MM.1S (cell line): Measurements from ENCODE around the gene NUMB.

Source experiments
- CTCF ChIP-seq: fragments of 300-600 bp; sonication (generic); IDR thresholded peaks from 2 replicates; pipeline ENCODE4 v1.5.1; 2016; ENCODE audit warnings: antibody characterized with exemption, low read length, mixed read lengths
- EZH2 ChIP-seq: fragments of 300-600 bp; sonication (generic); optimal IDR thresholded peaks from 2 replicates; pipeline ENCODE3; 2017; ENCODE audit warnings: low read depth, mild to moderate bottlenecking, antibody characterized with exemption, low read length, mixed read lengths

DNA sequence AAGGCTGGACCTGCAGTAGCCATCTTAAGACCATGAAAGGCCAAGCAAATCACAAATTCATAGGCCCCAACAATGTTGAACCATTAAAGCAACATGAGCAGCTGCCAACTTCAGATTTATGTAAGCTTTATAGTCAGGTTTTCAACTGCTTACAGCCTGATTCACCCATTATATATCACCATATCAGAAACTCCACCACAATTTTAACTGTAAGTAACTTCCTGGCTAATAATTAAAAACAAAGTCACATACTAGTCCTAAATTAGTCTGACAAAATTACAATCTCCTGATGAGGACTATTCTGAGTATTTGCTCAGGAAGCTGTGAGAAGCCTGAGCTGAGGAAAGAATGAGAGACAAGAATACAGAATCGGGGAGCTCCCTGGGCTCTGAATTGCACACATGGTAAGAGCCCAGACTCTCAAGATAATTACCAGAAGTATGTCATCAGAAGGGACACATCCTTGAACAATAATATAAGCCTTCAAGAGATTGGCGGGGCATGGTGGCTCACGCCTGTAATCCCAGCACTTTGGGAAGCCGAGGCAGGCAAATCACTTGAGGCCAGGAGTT is 55.1 kb downstream of the NUMB start:
- TF ChIP-seq EZH2 = no peak
- no peak for TF ChIP-seq CTCF
